EH (cell line): Measurements from ENCODE around the gene CMKLR1.

Experiments used
- DNase-seq: peaks from one replicate; pipeline ENCODE4 v3.0.0-alpha.2; 2015; ENCODE audit warnings: low read depth

The CMKLR1 gene

DNA sequence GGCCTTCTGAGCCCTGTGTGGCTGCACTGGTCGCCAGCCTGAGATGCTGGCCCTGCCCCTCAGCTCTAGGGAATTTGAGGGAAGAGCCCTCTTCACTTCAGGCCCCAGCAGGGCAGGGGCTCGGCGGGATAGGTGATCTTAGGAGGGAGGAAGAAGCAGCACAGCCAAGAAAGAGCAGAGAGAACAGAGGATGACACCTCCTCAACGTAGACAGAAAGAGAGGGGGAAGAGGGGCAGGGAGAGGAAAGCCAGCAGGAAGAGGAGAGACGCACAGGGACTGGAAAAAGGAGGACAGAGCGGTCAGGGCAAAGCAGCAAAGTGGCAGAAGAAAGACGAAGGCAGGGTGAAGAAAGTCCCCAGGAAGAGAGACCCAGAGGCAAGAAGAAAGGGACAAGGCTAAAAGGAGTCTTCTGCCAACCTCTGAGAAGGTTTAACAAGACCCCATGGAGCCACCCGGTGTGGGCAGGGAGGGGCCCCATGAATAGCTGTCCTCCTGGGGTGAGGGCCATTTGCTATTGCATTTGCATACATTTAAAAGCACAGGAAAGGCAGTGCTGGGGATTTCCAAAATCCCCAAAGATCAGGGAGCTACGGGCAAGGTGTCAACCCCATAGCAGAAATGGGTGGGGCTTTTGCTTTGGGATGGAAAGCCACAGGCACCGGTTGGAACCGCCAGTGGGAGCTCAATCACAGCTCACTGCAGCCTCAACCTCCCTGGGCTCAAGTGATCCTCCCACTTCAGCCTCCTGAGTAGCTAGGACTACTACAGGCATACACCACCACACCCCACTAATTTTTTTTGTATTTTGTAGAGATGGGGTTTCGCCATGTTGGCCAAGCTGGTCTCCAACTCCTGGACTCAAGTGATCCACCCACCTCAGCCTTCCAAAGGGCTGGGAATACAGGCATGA is 22.7 kb downstream of the CMKLR1 start:
- no peak for DNase-seq

DNA sequence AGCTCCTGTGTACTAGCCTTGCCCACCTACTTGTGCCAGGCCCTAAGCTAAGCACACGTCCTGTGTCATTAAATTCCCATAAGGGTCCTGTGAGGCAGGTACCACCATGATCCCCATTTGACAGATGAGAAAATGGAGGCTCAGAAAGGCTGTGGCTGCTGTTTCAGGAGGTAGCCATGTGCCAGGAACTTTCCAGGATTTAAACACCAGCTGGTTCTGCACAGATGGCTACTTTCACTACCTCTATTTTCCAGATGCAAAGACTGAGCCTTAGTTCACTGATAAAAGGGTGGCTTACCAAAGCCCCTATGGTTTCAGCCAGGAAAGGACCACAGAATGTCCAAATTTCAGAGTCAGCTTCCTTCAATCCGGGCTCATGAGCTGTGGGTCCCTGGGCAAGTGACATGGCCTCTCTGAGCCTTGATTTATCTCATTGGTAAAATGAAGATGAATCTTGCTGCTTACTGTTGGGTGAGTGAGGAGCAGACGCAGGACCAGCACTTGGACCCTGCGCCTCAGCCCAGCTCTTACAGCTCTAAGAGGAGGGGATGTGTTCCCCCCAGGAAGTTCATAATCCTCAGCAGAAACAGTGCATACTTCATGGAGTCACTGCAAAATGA is 23.5 kb downstream of the CMKLR1 start:
- DNase-seq, result no peak

DNA sequence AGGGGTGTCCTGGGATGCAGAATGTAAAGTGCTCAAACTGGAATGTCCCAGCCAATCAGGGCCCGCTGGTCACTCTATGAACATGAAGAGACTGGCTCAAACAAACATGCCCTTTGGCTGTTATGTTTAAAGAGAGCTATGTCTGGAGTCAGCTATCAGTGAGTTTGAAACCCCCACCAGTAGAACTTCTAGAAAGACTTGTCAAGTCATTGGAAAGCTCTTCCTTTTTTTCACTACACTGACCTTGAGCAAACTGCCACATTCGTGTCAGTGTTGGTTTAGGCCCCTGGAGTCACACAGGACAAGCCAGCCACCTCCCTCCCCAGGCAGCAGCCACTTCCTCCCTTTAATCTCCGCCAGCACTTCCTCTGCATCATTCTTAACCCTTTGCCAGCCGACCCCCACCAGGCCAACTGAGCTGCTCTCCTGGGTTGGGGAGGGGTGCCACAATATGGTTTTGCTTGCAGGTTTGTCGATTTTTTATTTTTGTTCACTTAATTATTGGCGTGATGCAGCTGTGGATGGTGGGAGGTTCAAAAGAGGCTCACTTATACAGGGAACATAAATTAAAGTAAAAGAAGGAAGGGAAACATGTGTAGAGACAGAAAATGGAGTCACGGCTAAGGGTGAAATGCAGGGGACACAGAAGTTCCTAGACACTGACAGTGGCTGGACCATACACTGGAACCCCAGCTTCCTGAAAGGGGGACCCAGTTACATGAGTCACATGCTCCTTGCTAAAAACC is 25.3 kb downstream of the CMKLR1 start:
- DNase-seq, result peak; percentile 9

DNA sequence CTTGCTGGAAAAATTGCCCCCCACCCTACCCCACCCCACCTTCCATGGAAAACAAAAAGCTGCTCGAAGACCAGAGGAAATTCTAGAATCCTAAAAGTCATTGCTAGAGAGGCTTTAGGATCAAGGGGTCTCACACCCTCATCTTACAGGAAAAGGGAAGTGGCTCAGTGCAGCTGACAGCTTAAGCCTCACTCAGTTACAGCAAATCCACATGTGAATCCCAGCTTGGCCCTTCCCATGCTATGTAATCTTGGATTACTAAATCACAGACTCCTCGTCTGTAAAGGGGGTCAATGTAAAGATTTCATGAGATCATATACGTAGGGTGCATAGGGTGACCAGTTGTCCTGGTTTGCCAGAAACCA is 25.9 kb downstream of the CMKLR1 start:
- no peak for DNase-seq

DNA sequence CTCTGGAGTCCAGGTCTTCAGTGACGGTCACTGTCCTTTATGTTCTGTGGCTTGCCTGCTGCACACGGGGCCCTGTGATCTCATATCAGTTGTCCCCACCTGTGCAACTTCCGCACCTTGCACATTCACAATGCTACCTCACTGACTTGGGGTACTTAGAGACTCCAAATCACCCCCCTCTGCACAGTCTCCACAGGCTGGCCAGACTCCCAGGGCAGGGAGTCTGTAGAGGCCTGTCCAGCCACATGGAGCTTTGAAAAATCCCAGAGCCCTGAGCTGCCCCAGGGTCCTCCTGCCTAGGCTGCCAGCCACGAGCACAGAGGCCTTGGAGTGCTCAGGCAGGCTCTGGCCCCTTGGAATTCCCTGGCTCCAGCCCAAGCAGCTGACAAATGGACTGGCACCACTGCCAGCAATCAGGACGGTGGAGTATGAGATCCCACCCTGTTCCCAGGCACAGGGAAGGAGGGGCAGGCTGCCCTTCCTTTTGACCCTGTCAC is 26.4 kb downstream of the CMKLR1 start:
- peak; percentile 15 for DNase-seq

DNA sequence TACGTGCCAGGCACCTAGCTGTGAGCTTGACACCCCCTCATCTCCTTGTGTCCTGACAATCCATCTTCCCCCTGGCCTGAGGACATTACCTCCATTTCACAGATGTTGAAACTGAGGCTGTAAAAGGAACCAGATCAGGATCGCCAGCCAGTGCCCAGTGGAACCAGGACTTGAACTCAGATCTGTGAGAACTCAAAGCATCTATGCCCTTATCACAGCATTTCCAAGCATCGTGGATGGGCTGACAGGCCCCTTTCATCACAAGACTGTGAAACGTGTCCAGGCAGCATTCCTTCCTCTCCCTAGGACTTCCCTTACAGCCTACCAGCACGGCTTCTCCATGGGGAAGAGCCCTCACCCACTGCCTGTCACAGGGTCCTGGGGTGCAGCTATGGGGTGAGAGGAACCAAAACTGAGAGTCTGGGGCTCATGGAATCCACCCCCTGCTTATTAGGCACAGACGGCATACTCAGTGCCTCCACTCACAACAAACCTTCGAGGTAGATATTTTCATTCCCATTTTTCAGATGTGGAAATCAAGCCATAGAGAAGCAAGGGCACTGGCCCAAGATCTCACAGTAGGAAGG is 26.9 kb downstream of the CMKLR1 start:
- DNase-seq, result no peak

- no peak for DNase-seq
Measured at GRCh38 chr12:108311605-108312004, 27.5 kb downstream of the CMKLR1 start.

- peak; percentile 8 for DNase-seq
Measured at GRCh38 chr12:108310489-108310888, 28.6 kb downstream of the CMKLR1 start.

DNA sequence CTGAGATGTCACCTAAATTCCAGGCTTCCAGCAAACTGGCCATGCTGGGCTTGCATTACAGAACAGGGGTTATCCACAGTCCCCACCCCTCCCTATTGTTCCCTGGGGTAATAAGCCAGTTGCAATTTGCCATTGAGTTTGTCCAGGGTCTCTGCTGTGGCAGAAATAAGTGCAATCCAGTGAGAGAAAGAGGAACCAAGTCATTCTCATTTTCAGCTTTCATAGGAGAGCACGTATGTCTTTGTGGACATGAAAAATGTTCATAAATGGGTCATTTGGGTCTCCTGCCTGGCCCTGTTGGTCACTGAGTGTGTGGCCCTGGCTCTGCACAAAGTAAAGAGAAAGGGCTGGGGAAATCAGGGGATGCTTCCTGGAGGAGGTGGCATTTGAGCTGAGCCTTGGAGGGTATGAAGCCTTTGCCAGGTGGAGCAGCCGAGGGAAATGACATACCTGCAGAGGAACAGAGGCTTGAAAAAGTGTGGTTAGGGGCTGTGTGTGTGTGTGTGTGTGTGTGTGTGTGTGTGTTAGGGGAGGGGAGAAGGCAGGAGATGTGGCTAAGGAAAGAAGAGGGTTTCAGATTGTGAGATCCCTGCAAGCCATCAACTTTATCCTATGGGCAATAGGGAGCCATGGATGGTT is 29.3 kb downstream of the CMKLR1 start:
- no peak for DNase-seq

GRCh38 chr12:108308395-108309085 is 30.6 kb downstream of the CMKLR1 start:
- no peak for DNase-seq

DNA sequence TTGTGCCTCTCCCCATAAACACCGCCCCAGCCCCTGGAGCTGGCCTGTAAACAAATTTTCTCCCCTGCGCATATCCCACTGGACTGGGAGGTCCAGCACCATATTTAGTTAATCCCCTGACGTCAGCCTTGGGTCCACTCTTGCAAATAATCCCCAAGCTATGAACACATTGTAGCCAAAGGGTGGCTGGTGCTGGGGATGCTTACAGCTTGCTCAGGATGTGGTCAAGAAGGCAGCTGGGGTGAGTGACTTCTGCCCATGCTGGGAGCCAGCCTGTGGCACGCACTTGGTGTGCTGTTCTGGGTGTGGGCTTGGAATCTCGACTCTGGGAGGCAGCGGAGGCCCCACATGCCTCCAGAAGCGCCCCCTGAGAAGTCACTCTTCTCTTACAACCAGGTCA is 32.1 kb downstream of the CMKLR1 start:
- peak; percentile 76 for DNase-seq

DNA sequence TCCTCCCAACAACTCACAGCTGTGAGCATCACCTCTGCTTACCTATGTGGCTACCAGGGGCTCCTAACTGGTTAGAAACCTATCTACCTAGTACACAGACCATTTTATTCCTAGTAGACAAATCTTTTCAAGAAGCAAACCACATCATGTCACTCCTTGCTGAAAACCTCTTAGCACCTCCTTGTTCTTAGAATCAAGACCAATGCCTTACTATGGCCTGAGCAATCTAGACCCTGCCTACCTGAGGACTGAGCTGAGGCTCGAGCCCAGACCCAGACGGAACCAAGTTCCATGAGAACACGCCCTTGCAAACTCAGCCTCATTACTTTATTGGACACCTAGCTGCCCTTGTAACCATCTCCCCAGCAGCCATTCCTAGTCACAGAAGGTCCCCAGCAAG is 32.6 kb downstream of the CMKLR1 start:
- DNase-seq, result no peak

DNA sequence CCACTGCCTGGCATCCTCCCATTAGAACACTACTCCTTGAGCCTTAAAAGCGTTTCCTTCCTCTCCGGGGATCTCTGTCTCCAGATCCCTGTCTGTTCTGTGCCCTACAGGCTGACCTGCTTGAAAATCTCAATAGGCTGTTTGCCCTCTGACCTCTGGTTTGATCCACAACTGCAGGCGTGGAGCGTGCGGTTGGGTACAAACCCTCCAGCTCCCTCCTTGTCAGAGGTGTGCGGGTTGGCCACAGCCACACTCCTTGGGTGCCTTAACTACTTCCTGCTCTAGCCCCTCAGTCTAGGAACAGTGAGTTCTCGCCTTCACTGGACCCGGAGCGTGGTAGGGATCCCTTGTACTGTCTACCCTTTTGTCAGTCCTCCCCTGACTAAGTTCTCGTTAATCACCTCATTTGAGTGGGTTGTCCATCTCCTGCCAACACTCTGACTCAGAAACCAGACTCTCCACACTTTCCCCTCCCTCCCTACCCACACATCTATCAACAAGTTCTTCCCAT is 33.1 kb downstream of the CMKLR1 start:
- peak; percentile 59 for DNase-seq

- DNase-seq, result peak; percentile 82
Measured at GRCh38 chr12:108305520-108305919, 33.6 kb downstream of the CMKLR1 start.

GRCh38 chr12:108304633-108305032 is 34.5 kb downstream of the CMKLR1 start:
- no peak for DNase-seq

DNA sequence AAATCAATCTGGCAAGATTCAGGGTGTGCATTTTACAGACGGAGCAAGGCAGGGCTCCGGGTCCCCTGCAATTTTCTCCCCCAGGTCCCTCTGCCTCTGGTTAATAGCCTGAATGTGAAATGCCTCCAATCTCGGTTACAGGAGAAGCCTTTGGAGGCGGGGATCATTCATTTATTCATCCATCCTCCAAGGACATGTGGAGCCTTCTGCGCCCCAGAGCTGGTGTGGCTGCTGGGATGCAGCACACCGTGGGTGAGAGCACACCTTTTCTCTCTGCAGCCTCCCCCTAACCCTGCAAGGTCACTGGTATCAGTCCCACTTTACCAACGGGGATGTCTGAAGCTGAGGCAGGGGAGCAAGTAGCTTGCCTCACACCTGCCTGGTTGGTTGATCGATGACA is 35.4 kb downstream of the CMKLR1 start:
- no peak for DNase-seq

DNA sequence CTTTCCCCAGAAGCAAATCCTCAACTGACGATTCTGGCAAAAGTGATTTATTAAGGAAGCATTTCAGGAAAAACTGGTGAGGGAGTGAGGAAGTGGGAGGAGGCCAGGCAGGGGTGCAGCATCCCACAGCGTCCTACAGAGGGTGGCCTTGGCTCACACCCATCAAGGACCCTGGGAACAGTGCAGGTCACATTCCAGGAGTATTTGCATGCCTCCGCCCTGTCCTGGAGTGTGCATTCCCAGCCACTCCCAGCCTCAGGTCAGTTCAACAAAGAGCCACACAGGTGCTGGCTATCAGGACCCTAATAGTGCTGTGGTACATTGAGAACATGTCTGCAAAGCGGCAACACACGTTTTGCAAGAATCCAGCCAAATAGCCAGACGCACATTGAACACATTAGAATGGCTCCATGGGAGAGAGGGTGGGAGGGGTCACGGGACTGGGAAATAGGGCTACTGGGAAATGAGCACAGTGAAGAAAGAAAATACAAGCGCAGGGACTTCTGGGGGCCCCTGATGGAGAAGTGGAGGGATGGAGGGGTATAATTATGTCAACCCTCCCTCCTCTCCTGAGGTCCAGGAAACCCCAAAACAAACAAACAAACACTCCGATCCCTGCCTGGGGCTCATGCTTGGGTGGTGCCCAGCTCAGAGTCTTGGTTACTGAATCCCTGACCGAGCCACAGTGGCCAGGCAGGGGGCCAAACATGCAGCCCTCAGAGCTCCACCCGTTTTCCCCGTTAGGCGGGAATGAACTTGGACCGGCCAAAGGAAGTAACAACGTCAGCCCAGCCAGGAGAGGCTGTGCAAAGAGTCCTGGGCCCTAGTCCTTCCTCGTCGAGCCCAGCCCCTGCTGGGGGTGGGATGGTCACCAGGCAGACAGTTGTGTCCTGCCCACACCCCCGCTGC is 36.5 kb downstream of the CMKLR1 start:
- peak; percentile 37 for DNase-seq

GRCh38 chr12:108302016-108302402 is 37.1 kb downstream of the CMKLR1 start:
- DNase-seq, result no peak

DNA sequence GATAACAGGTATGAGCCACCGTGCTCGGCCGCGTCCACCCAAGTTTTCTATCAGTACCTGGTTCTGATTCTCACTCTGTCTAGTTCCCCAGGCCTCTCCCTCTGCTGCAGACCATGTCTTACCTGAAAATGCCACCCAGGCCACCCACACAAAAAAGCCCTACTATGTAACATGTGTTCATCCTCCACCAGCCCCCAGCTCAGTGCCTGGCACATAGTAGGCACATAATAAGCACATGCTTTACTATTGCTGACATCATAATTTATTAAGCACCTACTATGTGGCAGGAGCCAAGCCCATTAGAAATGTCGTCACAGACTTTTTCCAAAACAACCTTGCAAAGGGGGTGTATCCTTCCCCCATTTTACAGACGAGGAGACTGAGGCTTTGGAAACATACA is 37.8 kb downstream of the CMKLR1 start:
- no peak for DNase-seq
